HUES6 (cell line): ENCODE results near the gene GLP1R.

Source experiments
- H3K27ac ChIP-seq: 2 replicates; pipeline ENCODE4 v1.7.0; 2013; ENCODE audit warnings: low read depth, mild to moderate bottlenecking, low read length, inconsistent platforms
- H3K27me3 ChIP-seq: 2 replicates; pipeline ENCODE4 v1.6.1; 2013; ENCODE audit warnings: low read length; ENCODE audit not compliant: control insufficient read depth, insufficient read depth
- H3K36me3 ChIP-seq: 2 replicates; pipeline ENCODE4 v1.6.1; 2013; ENCODE audit warnings: low read length; ENCODE audit not compliant: control insufficient read depth, insufficient read depth
- H3K4me1 ChIP-seq: 2 replicates; pipeline ENCODE4 v1.6.1; 2013; ENCODE audit warnings: low read length; ENCODE audit not compliant: control insufficient read depth, insufficient read depth
- H3K4me3 ChIP-seq: 2 replicates; pipeline ENCODE4 v1.5.1; 2013; ENCODE audit warnings: low read depth, low read length
- H3K9ac ChIP-seq: one replicate; pipeline ENCODE4 v1.6.1; 2013; ENCODE audit warnings: mild to moderate bottlenecking, low read length
- H3K9me3 ChIP-seq: 2 replicates; pipeline ENCODE4 v1.6.1; 2013; ENCODE audit warnings: low read depth, low read length; ENCODE audit not compliant: control insufficient read depth, insufficient read depth

GLP1R gene

DNA sequence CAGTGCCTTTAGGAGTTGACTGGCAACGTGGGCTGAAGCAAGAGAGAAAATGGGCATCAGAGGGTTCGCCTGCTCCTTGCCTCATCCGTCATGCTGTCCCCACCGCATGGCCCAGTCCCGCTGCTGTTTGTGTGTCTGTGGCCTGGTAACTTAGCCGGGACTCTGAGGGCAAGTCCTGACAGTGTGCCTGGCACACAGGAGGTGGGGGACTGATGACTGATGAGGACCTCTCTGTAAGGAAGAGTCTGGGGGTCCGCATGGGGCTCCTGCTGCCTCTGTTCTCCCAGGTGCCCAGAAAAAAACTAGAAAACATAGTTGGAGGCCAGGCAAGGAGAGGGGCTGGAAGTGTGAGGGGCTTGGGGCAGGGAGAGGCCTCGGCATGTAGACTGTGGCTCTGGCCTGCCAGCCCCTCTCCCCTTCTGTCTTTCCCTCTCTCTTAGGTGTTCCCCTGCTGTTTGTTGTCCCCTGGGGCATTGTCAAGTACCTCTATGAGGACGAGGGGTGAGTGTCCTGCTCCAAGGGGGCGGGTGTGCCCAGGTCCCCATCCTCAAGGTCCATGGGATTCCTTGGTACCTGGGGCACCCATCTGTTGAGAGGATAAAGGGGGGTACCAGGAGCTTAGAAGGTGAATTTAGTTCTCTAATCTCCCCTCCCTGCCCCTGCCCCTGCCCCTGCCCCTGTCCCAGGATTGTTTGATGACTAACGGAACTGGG is 29.5 kb downstream of the GLP1R start:
- Histone ChIP-seq H3K27me3 (no peaks in the 10 kb centered on the region), H3K4me3 (no peak overlapping the region), H3K9me3 (no peaks in the 10 kb centered on the region), H3K36me3 (no peaks in the 10 kb centered on the region), H3K9ac (no peak overlapping the region), H3K27ac (no peak overlapping the region), H3K4me1 (0 out of 2 replicates have a peak, but pooled peaks cover 3% of the 10 kb centered on the region)

- H3K4me1 ChIP-seq: 0 out of 2 replicates have a peak, but pooled peaks cover 1% of the 10 kb centered on the region
- no peaks in the 10 kb centered on the region for H3K27me3 ChIP-seq
- no peak overlapping the region for H3K27ac ChIP-seq
- H3K9me3 ChIP-seq: no peaks in the 10 kb centered on the region
- H3K4me3 ChIP-seq: no peak overlapping the region
- no peaks in the 10 kb centered on the region for H3K36me3 ChIP-seq
- H3K9ac ChIP-seq: no peak overlapping the region
These were observed 30.1 kb downstream of the GLP1R start for GRCh38 chr6:39078695-39079094.

DNA sequence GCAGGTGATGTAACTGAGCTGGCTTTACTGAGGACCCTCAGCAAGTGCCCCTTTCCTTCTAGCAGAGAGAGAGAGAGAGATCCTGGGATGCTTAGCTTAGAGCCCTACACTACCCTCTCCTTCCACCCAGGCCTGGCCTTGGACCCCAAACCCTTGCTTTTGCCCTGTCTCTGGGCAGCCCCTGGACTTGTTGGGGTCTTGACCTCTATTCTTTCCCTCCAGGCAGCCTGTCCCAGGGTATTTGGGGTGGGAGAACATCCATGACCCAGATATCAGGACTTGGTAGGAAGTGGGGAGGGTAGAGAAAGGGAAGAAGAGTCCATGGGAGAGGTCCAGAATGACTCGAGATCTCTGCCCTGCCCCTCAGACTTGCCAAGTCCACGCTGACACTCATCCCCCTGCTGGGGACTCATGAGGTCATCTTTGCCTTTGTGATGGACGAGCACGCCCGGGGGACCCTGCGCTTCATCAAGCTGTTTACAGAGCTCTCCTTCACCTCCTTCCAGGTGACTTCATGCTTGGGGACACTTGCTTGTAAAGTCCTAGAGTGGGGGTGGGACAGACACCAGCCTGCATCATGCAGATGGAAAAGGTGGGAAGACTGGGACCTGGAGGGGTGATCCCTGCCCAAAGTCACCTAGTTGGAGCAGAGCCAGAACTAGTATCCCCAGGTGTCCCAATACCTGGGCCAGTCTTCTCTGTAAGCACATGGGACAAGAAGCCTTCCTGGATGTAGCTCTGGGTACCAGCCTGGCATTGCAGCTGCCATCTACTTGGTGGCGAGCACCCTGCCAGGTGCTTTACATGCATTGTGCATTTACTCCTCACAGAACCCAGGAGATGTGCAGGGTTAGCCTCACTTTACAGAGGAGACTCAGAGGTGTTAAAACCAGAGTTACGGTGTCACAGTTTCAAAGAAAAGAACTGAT is 30.9 kb downstream of the GLP1R start:
- H3K27me3 ChIP-seq: no peaks in the 10 kb centered on the region
- H3K9ac ChIP-seq: no peak overlapping the region

GRCh38 chr6:39080246-39080875 is 31.8 kb downstream of the GLP1R start:
- Histone ChIP-seq H3K36me3 (no peaks in the 10 kb centered on the region), H3K4me1 (peaks cover 1% of the 10 kb centered on the region; the same call in 1 of the 2 replicates), H3K9me3 (no peaks in the 10 kb centered on the region), H3K9ac (no peak overlapping the region), H3K4me3 (no peak overlapping the region), H3K27me3 (no peaks in the 10 kb centered on the region), H3K27ac (no peak overlapping the region)

More for the DNA sequence above, 30.9 kb downstream of the GLP1R start:
- H3K4me1 ChIP-seq: no peaks in the 10 kb centered on the region
- H3K36me3 ChIP-seq: no peaks in the 10 kb centered on the region
- H3K27ac ChIP-seq: no peak overlapping the region
- H3K9me3 ChIP-seq: no peaks in the 10 kb centered on the region
- H3K4me3 ChIP-seq: no peak overlapping the region

GRCh38 chr6:39082310-39082709 is 33.7 kb downstream of the GLP1R start:
- Histone ChIP-seq H3K36me3 (no peaks in the 10 kb centered on the region), H3K9me3 (no peaks in the 10 kb centered on the region), H3K9ac (no peak overlapping the region), H3K27me3 (no peaks in the 10 kb centered on the region; the same call in 1 of the 2 replicates), H3K4me3 (no peak overlapping the region), H3K4me1 (peaks cover 3% of the 10 kb centered on the region; the same call in 1 of the 2 replicates), H3K27ac (no peak overlapping the region)

GRCh38 chr6:39083231-39083634 is 34.7 kb downstream of the GLP1R start:
- Histone ChIP-seq H3K4me3 (no peak overlapping the region), H3K27me3 (no peaks in the 10 kb centered on the region; the same call in 1 of the 2 replicates), H3K9me3 (no peaks in the 10 kb centered on the region), H3K9ac (no peak overlapping the region), H3K27ac (no peak overlapping the region), H3K36me3 (no peaks in the 10 kb centered on the region), H3K4me1 (peaks cover 3% of the 10 kb centered on the region)

- no peak overlapping the region for H3K27ac ChIP-seq
- H3K4me1 ChIP-seq: peaks cover 8% of the 10 kb centered on the region
- H3K36me3 ChIP-seq: no peaks in the 10 kb centered on the region
- no peaks in the 10 kb centered on the region for H3K9me3 ChIP-seq
- no peak overlapping the region for H3K4me3 ChIP-seq
- no peaks in the 10 kb centered on the region; the same call in 1 of the 2 replicates for H3K27me3 ChIP-seq
- no peak overlapping the region for H3K9ac ChIP-seq
These were observed 35.9 kb downstream of the GLP1R start for GRCh38 chr6:39084506-39084905.

DNA sequence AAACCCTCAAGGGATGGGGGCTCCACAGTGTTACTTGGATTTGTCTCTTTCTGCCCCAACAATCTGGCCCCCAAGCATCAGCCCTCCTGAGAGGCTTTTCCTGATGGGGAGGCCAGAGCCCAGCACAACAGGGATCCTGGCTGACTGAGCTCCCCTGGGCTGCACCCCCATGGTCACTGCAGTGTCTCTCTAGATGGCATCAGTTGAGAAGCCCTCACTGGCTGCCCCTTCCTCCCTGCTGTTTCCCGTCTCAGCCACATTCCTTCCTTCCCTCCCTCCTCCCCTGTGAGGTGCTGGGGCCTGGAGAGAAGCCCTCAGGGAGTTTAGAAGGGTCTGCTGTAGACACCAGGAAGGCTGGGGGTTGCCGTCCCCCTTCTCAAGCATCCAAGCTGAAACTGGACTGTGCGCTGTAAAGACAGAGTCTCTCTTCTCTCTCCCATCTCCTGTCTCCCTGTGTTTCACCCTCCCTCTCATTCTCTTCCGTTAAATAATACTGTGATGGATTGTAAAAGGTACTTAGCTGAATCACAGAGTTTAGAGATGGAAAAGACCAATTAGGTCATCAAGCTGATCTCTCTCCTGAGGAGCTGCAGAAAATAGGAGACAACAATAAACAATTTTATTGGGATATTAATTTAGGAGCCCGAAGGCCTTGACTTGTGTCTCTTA is 36.7 kb downstream of the GLP1R start:
- no peaks in the 10 kb centered on the region for H3K9me3 ChIP-seq
- H3K27me3 ChIP-seq: no peaks in the 10 kb centered on the region; the same call in 1 of the 2 replicates
- H3K4me1 ChIP-seq: peaks cover 8% of the 10 kb centered on the region
- H3K27ac ChIP-seq: no peak overlapping the region
- H3K36me3 ChIP-seq: no peaks in the 10 kb centered on the region
- no peak overlapping the region for H3K4me3 ChIP-seq
- no peak overlapping the region for H3K9ac ChIP-seq

DNA sequence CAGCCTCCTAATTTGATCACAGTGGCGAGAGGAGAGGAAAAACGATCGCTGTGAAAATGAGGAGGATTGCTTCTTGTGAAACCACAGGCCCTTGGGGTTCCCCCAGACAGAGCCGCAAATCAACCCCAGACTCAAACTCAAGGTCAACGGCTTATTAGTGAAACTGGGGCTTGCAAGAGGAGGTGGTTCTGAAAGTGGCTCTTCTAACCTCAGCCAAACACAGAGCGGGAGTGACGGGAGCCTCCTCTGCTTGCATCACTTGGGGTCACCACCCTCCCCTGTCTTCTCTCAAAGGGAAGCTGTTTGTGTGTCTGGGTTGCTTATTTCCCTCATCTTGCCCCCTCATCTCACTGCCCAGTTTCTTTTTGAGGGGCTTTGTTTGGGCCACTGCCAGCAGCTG is 37.7 kb downstream of the GLP1R start:
- no peak overlapping the region for H3K9ac ChIP-seq
- H3K9me3 ChIP-seq: no peaks in the 10 kb centered on the region
- peaks cover 8% of the 10 kb centered on the region for H3K4me1 ChIP-seq
- H3K27ac ChIP-seq: no peak overlapping the region
- no peaks in the 10 kb centered on the region for H3K36me3 ChIP-seq
- H3K27me3 ChIP-seq: no peaks in the 10 kb centered on the region; the same call in 1 of the 2 replicates
- no peak overlapping the region for H3K4me3 ChIP-seq

- Histone ChIP-seq H3K27me3 (no peaks in the 10 kb centered on the region; the same call in 1 of the 2 replicates), H3K4me3 (no peak overlapping the region)
These were observed 38.1 kb downstream of the GLP1R start for GRCh38 chr6:39086711-39087110.

More at GRCh38 chr6:39086711-39087110, 38.1 kb downstream of the GLP1R start:
- no peak overlapping the region for H3K9ac ChIP-seq
- peaks cover 9% of the 10 kb centered on the region for H3K4me1 ChIP-seq
- no peaks in the 10 kb centered on the region for H3K9me3 ChIP-seq
- no peak overlapping the region for H3K27ac ChIP-seq
- no peaks in the 10 kb centered on the region for H3K36me3 ChIP-seq
